Caki2 (cell line): ENCODE results near the gene NSD2. TPM values are rescaled to one million over a fixed set of nuclear protein-coding genes. Genes with fewer than 3 reads are reported as not detected.
"Not testable (repeated sequence)": the region's sequence is repeated elsewhere in the genome, so short reads cannot be mapped to it uniquely, and the experiment has no call there.

ENCODE experiments used
- DNase-seq: peaks from one replicate; pipeline ENCODE4 v3.0.0-alpha.2; 2015; ENCODE audit warnings: low read depth
- in situ Hi-C: cut with HindIII; loops from 2 replicates; pipeline ENCODE4 v1.10.0; 2016; ENCODE audit warnings: low sequenced_read_pairs, low pct_unique_long_range_greater_than_20kb, mixed read lengths
- total RNA-seq: library from RNA; depleted of rRNA; stranded (reverse); fragments of >200 nt; shearing (Covaris generic); gene quantifications from 2 replicates; pipeline ENCODE4 v1.2.3, GENCODE V29; 2014; ENCODE audit warnings: low replicate concordance

NSD2 gene
- total RNA-seq, 1 experiment from 2014 or later = 54.8 TPM

GRCh38 chr4:1883583-1883982, 12.4 kb downstream of the NSD2 start:
- in situ Hi-C loops = no loop called here
- no peak for DNase-seq

- no peak for DNase-seq
- in situ Hi-C loops = no loop called here
Measured at GRCh38 chr4:1885414-1885813, 14.2 kb downstream of the NSD2 start.

DNA sequence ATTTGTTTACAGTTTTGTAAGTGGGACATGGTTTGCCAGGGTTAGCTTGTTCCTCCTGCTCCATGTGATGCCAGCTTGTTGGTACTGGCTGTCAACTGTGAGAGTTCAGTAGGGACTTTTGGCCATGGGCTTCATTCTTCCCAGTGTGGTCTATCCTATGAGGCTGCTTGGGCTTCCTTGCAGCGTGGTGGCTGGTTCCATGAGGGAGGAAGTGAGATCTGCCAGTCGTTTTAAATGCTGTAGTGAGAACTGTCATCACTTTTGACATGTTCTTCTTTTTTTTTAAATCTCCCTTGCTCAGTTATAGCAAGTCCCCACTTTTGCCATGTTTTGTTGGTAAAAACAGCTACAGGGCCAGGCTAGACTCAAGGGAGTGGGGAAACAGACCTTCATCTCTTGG, 15.9 kb downstream of the NSD2 start:
- in situ Hi-C loops = no loop called here
- DNase-seq = no peak

- no peak for DNase-seq
- in situ Hi-C loops = no loop called here
Measured at GRCh38 chr4:1890979-1891570, 19.9 kb downstream of the NSD2 start.

- no peak for DNase-seq
- in situ Hi-C loops = no loop called here
Measured at GRCh38 chr4:1895971-1896657, 24.9 kb downstream of the NSD2 start.

- DNase-seq = no peak
- in situ Hi-C loops = no loop called here
Measured at GRCh38 chr4:1896658-1896991, 25.4 kb downstream of the NSD2 start.

DNA sequence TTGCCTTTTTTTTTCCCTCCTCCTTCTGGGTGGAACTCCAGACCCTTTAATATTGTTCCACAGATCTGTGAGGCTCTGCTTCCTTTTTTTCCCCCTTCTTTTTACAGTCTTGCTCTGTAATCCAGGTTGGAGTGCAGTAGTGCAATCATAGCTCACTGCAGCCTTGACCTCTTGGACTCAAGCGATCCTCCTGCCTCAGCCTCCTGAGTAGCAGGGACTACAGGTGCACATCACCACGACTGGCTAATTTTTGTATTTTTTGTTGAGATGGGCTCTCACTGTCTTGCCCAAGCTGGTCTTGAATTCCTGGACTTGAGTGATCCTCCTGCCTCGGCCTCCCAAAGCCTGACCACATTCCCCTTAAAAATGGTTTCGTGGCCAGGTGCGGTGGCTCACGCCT, 26.8 kb downstream of the NSD2 start:
- in situ Hi-C loops = no loop called here

GRCh38 chr4:1898681-1899080, 27.5 kb downstream of the NSD2 start:
- in situ Hi-C loops = no loop called here
- DNase-seq = no peak

More for the DNA sequence above, 26.8 kb downstream of the NSD2 start:
- DNase-seq = no peak

DNA sequence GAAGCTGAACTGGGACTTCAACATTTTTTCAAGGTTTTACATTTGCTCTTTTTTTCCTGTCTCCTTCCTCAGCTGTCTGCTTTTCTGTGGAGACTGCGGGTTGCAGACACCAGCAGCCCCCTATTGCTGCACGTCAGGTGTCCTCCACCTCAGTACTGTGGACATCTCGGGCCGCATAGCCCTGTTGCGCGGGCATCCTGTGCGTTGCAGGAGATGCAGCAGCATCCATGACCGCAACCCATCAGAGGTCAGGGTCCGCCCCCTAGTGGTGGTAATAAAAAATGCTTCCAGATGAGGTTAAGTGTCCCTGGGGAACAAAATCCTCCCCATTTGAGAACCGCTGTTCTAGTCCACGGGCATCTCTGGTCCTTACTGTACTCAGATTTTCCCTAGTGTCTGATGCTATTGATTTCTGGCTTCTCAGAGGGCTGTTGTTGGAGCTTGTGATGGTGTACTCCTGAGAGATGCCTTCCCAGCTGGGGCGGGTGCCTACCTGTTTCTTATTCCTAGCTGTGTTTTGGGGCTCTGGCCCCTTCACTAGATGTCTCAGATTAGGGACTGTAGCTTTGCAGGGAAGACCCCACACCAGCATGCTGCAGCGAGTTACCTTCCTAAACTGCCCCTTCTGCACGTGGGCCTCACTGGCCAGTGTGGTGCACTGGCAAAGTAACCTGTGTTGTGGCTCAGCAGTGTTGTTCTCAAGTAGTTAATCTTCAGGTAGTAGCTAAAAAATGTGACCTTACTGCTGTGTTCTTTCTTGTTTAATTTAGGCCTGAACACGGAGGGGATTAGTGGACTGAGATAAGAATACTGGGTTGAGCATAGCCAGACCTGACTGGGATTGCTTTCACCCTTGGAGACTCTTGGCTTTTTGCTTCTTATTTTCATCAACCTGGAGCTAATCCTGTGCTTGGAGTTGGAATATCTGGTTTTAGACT, 28.2 kb downstream of the NSD2 start:
- DNase-seq = peak; percentile 46
- in situ Hi-C loops = no loop called here

DNA sequence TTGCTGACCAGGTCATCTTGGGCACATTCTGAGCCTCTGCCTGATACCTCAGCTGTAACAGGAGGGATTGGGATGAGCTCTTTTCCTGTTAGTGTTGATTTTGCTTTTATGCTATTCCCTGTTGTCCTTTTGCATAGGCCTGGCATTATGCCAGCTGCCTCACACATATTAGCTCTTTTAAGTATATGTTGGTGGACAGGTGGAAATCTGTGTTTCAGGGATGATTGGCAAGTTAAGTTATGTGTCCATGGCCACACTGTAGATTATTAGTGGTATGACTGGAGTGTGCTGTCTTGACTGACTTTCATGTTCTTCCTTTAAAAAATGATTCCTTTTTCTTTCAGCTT, 28.9 kb downstream of the NSD2 start:
- in situ Hi-C loops = no loop called here
- DNase-seq = no peak

DNA sequence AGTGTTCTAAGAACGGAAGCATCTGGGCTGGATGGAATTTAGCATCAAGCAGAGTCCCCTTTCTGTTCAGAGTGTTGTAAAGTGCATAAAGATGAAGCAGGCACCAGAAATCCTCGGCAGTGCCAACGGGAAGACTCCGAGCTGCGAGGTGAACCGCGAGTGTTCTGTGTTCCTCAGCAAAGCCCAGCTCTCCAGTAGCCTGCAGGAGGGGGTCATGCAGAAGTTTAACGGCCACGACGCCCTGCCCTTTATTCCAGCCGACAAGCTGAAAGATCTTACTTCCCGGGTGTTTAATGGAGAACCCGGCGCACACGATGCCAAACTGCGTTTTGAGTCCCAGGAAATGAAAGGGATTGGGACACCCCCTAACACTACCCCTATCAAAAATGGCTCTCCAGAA, 29.4 kb downstream of the NSD2 start:
- in situ Hi-C loops = no loop called here
- no peak for DNase-seq

- no peak for DNase-seq
- in situ Hi-C loops = no loop called here
Measured at GRCh38 chr4:1901127-1901526, 29.9 kb downstream of the NSD2 start.

GRCh38 chr4:1902243-1902642, 31.1 kb downstream of the NSD2 start:
- in situ Hi-C loops = no loop called here
- no peak for DNase-seq

DNA sequence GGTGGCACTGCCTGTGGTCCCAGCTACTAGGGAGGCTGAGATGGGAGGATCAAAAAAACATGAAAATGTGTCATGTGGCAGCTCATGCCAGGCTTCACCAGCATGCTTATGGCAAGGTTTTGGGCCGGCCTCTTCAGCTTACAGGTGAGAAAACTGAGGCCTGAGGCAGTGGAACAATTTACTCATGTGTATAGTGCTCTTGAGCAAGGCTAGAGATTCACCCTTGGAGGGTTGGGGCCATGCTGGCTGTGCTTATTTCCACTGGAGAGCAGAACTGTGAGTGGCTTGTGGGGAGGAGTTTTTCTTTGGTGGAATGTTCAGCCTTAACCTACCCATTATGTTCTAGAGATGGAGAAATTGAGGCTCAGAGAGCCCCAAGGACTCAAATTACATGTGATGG, 31.8 kb downstream of the NSD2 start:
- in situ Hi-C loops = no loop called here

GRCh38 chr4:1904042-1904441, 32.8 kb downstream of the NSD2 start:
- DNase-seq = no peak

More for the DNA sequence above, 31.8 kb downstream of the NSD2 start:
- no peak for DNase-seq

DNA sequence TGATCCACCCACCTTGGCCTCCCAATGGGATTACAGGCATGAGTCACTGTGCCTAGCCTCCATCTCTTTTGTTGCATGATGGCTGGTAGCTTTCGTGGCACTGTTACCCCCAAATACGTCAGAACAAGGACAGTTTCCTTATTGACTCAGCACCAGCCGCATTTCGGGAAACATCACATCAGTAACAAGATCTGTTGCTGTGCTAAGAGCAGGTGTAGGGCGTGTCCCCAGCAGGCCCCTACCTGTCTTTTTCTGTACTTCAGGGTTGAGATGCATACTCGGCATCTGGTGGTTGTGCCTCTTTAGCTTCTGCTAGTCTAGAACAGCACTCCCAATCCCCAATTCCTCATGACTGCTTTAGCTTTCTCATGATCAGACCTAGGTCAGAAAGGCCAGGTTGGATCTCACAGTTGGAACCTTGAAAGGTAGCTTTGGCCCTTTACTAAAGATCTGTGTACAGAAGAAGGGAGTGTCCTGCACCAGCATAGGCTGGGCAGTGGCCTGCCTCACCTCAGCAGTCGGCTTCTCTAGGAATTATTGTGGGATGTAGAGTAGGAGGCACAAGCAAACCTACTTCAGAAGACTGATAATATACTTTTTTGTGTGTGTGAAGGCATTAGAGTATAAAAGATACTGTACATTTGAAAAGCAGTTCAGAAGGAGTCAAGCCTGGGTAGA, 36.8 kb downstream of the NSD2 start:
- in situ Hi-C loops = no loop called here
- DNase-seq = no peak

More at GRCh38 chr4:1904042-1904441, 32.8 kb downstream of the NSD2 start:
- in situ Hi-C loops = no loop called here

DNA sequence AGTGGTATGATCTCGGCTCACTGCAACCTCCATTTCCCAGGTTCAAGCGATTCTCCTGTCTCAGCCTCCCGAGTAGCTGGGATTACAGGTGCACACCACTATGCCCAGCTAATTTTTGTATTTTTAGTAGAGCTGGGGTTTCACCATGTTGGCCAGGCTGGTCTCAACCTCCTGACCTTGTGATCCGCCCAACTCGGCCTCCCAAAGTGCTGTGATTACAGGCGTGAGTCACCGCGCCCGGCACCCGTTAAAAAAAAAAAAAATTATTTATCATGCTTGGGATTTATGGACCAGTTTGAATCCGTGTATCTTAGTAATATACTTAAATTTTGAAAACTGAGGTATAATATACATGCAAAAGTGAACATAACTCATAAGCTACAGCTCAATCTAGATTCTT, 38.5 kb downstream of the NSD2 start:
- in situ Hi-C loops, DNase-seq: not testable (repeated sequence)

GRCh38 chr4:1910643-1911042, 39.5 kb downstream of the NSD2 start:
- in situ Hi-C loops = no loop called here
- peak; percentile 63 for DNase-seq

DNA sequence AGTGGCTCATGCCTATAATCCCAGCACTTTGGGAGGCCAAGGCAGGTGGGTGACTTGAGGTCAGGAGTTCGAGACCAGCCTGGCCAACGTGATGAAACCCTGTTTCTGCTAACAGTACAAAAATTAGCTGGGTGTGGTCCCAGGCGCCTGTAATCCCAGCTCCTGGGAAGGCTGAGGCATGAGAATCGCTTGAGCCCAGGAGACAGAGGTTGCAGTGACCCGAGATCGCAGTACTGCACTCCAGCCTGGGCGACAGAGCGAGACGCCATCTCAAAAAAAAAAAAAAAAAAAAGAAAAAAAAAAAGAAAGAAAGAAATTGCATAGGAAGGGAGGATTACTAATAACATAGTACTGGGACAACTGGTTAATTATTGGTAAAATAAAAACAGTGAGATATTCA, 40.1 kb downstream of the NSD2 start:
- peak; percentile 76 for DNase-seq
- in situ Hi-C loops = not testable (repeated sequence)
